Fibroblast of skin of scalp (primary cell): ENCODE results near the gene TMEM255B.

Source experiments
- DNase-seq: peaks from one replicate; pipeline ENCODE4 v3.0.0-alpha.2; 2013

TMEM255B gene

DNA sequence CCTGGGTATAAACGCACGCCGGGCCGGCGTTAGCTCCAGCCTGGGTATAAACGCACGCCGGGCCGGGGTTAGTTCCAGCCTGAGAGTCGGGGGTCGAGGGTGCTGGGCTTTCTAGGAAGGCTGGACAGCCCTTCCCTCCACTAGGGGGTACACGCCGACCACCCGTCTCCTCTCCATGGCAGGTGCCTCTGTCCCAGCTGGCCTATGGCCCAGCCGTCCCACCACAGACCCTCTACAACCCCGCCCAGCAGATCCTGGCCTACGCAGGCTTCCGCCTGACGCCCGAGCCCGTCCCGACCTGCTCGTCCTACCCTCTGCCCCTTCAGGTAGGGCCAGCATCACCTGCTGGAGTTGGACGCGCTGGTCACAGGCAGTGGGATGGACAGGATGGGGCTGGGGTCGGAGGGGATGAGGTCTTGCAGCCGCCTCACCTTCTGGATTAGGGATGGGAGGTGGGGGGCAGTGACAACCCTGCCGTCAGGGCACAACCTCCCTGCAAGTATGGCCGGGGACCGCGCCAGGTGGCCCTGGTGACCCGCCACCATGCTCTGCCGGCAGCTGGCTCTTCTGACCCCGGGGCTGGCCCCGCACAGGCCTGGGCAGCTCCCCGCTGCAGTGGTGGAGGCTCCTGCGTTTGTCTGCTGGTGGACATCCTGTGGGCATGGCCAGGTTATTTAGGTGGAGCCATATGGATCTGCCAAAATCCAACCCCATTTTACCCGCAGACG, 45.8 kb downstream of the TMEM255B start:
- DNase-seq, result no peak

DNA sequence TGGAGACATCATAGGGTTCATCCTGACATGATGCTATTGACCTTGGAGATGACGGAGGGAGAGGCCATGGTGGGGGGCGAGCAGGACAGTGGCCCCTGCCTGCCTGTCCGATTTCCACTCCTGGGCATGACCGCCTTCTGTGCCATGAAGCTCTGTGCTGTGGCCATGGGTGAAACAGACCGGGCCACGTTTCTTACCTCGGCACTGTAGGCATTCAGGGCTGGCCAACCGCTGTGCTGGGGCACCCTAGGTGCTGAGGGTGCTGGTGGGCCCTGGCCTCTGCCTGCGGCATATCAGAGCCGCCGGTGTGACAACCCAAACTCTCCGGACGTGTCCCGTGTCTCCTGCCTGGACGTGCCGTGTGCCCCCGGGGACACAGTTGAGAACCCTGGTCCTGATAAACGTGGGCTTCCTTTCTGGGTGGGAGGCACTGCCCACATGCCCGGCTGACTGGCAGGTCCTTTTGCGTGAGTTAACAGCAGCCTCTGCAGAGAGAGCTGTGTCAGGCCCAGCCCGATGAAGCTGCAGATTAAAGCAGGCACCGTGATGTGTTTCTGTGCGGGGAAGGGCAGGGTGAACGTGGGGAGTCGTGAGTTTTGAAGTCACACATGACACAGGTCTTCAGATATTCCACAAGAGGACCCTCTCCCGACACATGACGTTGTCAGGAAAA, 46.5 kb downstream of the TMEM255B start:
- DNase-seq, result no peak

DNA sequence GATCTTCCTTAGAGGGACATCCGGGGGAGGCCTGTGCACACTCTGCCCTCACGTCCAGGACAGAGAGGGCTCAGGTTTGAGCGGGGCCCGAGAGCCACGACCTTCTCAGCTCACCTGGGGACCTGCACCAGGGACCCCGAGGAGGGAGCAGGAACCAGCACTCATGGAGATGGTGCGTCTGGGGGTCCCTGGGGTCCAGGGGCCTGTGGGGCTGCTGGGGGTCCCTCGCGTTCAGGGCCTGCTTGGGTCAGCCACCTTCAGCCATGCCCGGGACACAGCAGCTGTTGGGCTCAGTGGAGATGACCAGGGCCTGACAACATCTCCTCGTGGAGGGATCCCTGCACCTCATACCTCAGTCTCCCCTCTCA, 47.1 kb downstream of the TMEM255B start:
- no peak for DNase-seq

GRCh38 chr13:113806526-113806925, 47.5 kb downstream of the TMEM255B start:
- DNase-seq, result no peak

GRCh38 chr13:113808058-113808834, 49.2 kb downstream of the TMEM255B start:
- no peak for DNase-seq

DNA sequence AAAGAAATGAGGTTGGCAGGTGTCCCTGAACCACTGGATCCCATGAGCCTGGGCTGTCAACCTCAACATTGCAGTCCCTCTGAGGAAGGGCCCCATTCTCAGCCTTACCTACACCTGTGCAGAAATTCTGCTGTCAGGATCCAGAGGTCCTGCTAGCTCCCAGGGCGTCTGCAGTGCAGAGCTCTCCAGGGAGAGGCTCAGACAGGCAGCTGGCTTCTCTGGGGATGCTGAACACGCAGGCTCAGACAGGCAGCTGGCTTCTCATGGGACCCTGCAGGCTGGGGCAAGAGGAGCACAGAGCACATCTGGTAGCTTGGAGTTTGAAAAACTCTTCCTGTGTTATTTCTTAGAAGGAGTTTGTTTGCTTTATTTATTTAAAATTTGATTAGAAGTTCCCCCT, 50.9 kb downstream of the TMEM255B start:
- DNase-seq, result no peak

DNA sequence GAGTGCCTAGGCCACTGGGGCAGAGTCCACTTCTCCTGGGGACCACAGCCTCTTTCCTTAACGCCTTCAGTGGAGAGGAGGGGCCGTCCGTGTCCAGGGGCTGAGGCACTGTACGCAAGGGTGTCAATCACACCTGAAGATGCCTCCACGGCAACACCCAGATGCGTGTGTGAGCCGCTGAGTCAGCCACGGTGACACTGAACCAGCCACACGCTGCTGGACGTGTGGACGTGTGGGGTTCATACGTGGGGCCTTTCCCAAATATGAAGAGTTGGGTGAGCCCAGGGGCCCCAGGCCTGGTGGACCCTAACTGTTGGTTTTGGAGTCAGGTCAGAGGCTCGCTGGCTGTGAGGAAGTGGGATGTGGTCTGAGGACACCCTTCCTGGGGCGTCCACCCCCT, 51.6 kb downstream of the TMEM255B start:
- DNase-seq, result no peak

DNA sequence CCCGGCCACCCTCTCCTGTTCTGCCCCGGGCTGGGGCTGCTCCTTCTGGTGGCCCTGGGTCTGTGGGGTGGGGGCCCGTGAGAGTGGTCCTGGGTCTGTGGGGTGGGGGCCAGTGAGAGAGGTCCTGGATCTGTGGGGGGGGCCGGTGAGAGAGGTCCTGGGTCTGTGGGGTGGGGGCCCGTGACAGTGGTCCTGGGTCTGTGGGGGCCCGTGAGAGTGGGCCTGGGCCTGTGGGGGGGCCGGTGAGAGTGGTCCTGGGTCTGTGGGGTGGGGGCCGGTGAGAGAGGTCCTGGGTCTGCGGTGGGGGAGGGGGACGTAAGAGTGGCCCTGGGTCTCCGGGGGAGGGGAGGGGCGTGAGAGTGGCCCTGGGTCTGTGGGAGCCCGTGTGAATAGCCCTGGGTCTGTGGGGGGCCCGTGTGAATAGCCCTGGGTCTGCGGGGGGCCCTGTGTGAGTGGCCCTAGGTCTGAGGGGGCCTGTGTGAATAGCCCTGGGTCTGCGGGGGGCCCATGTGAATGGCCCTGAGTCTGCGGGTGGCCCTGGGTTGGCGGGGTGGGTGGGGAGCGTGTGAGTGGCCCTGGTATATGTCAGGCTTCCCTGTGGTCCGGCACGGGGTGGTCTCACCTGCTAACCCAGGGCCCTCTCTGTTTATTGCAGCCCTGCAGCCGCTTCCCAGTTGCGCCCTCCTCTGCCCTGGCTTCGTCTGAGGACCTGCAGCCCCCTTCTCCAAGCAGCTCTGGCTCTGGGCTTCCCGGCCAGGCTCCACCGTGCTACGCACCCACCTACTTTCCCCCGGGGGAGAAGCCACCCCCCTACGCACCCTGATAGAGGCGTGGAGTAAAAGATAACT, 52.3 kb downstream of the TMEM255B start:
- DNase-seq, result no peak

DNA sequence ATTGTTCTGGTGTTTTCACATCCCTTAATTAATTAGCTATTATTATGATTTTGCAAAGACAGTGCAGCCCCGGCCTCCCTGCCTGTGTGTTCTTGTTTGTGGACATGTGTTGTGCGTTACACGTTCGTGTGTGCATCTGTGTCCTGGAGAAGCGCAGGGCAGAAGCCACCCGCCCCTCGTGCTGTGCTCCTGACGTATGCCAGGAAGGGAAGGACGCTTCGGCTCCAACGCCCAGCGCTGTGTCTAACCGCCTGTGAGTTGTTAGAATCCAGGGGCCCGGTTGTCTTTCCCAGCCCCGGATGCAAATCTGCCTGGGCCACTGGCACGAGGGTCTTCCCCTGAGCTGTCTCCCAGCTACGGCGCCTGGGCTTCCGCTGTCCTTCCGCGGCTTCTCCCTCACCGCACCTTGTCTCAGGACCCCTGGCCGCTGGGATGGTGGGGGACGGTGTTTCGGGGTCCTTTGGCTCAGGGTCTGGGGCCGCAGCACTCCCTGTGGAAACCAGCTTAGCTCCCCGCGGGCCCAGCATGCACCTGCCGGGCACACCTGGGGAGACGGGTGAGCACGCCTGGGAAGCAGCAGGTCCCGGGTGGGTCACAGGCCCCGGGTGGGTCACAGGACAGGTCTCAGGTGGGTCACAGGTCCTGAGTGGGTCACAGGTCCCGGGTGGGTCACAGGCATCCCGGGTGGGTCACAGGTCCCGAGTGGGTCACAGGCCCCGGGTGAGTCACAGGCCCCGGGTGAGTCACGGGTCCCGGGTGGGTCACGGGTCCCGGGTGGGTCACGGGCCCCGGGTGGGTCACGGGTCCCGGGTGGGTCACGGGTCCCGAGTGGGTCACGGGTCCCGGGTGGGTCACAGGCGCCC, 53.4 kb downstream of the TMEM255B start:
- no peak for DNase-seq

DNA sequence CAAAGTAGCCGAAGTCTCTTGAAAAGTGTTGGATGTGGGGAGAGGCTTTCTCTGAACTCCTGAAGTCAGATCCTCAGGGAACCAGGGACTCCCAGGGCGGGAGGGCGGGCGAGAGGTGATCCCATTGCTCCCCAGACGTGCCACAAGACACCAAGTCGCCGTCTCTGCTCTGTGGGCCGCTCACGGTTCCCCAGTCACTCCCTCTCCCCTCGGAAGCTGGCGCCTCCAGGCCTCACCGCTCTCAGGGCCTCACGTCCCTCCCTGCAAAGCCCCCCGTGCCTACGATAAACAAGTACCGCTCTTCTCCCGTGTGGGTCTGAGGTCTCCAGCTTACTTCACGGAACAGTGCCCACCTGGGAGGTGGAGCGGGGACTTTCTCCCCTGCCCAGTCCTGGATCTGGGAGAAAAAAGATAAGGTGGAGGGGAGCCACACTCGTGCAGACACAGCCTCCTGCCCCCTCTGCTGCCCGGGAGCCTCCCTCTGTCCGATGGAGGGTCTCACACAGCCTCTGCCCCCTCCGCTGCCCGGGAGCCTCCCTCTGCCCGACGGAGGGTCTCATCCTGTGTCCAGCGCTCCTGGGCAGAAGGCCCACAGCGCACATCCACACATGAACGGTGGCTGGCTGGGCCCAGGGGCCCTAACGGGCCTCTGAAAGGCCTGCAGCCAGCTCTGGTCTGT, 54.2 kb downstream of the TMEM255B start:
- DNase-seq, result no peak

DNA sequence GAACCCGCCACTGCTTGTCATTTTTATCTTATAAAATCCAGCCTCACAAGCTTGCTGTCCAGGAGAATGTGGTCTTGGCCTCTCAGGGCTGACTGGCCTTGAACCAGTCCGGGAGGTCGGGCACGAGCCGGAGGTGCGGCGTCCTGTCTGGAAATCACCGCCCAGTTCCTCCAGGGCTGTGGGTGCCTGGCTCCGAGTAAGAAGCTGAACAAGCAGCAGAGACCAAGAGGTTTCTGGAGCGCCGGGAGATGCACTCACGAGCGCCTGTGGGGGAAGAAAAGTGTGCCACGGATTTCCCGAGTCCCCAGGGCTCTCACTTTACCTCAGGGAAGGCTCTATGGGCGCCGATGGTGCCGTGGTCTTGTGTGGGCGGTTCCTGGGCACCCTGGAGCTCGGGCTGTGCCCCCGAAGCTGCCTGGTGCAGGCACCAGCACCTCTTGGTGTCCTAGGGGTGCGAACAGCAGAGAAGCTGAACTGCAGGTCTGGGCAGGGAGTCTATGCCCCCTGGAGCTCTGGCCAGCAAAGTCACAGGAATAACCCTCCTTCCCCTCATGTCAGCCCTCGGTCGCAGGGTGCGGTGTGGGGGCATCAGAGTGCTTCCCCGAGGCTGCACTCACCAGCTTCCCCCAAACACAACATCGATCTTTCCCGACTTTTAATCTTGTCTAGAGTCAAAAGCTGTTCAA, 54.9 kb downstream of the TMEM255B start:
- DNase-seq, result no peak

DNA sequence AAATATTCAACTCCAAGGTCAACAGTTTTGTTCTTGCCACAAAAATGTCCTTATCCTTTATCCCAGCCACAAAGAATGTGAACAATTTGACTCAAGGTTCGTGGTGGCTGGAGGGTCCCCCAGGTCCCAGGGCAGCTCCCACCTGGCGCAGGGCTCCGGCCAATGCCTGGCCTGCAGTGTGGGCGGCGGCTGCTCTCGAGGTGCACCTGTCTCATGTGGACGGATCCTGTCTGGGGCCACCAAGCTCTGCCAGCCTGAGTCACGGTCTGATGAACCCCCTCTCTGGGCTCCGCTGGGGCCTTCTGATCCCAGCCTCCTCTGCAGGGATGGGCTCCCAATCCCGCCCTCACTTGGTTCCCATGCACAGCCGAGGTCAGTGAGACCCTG, 55.4 kb downstream of the TMEM255B start:
- peak; percentile 62 for DNase-seq

- no peak for DNase-seq
Observed at GRCh38 chr13:113815151-113816058, 56.4 kb downstream of the TMEM255B start.

- DNase-seq, result no peak
Observed at GRCh38 chr13:113816254-113816929, 57.4 kb downstream of the TMEM255B start.

DNA sequence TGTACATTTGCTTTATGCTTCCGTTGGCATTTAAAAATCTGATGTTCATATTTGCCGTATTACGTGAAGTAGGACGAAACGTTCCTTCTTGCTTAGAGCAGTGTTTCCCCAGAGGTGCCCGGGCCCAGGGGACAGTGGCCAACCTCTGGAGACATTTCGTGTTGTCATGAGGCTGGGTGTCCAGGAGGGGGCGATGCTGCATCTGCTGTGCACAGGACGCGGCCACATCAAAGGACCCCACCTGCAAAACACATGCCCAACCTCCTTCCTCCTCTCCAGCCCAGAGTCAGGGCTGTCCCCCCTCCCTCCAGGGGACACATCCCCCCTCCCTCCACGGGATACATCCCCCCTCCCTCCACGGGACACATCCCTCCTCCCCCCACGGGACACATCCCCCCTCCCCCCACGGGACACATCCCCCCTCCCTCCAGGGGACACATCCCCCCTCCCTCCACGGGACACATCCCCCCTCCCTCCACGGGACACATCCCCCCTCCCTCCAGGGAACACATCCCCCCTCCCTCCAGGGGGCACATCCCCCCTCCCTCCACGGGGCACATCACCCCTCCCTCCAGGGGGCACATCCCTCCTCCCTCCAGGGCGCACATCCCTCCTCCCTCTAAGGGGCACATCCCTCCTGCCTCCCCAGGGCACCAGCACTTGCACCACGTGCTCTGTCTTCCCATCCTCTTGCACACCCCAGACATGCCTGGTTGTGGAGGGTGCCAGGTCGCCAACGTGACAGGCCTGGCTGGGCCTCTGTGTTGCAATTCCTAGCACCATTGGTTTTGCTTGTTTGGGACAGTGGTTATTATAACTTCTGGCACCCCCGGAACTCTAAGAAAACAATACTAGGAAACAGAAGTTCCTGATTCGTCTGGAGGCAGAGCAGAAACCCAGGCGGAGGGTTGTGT, 58.2 kb downstream of the TMEM255B start:
- peak; percentile 76 for DNase-seq

DNA sequence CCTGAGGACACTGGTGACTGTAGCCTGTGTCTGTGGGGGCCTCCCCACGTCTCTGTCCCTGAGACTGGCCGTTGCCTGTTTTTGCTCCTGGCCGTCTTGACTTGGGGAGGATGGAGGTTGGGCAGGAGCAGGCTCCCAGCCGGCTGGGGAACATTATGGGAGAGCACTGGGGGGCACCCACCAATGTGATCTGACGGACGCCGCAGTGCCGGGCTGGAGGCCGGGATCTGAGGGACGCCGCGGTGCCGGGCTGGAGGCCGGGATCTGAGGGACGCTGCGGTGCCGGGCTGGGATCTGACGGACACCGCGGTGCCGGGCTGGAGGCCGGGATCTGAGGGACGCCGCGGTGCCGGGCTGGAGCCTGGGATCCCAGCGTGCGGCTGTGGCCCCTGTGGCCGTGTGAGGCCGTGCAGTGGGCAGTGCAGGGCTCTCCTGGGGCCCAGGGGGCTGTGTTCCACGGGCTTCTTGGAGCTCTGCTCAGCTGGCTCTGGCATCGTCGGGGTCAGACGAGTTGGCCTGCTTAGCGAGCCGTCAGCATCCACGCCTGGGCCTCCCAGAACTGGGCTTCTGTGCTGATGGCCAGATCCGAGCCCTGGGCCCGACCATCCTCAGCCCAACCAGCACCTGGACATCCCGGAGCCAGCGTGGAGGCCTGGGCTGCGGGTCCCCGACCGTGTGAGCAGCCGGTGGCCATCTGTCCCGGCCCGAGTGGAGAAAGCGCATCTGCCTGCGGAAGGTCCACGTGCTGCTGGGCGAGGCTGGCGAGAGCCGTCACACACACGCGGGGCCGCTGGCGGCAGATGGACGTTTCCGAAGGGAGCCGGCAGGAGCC, 59.0 kb downstream of the TMEM255B start:
- DNase-seq, result no peak
